ENCODE data around the gene GPRC5B.

Gene GPRC5B

DNA sequence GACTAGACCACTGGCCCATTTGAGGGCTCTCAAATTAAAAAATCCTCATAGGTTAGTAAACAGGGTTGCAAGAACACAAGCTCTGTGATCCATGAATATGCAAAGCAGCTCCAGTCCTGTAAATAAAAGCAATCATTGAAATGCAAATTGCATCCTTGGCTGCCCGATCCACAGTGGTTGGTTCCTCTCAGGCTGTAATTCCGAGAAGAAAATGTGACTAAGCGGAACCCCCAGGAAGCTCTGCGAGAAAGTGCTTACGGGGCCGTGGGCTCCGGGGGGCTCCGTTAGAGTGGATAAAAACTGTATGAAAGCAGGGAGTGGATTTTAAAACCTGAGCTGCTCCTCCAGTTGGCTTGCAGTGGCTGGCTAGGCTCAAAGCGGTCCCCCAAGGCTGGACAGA, 2.5 kb downstream of the GPRC5B start:
- no peak overlapping the region for H3K4me3 ChIP-seq (ENCODE audit: control insufficient read depth, low read depth, low read length)
- DNase-seq (ENCODE audit: low read depth), result no peak
- TF ChIP-seq, protein P1, sequence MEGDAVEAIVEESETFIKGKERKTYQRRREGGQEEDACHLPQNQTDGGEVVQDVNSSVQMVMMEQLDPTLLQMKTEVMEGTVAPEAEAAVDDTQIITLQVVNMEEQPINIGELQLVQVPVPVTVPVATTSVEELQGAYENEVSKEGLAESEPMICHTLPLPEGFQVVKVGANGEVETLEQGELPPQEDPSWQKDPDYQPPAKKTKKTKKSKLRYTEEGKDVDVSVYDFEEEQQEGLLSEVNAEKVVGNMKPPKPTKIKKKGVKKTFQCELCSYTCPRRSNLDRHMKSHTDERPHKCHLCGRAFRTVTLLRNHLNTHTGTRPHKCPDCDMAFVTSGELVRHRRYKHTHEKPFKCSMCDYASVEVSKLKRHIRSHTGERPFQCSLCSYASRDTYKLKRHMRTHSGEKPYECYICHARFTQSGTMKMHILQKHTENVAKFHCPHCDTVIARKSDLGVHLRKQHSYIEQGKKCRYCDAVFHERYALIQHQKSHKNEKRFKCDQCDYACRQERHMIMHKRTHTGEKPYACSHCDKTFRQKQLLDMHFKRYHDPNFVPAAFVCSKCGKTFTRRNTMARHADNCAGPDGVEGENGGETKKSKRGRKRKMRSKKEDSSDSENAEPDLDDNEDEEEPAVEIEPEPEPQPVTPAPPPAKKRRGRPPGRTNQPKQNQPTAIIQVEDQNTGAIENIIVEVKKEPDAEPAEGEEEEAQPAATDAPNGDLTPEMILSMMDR (IDR thresholded peaks at IDR 0.05; ENCODE audit: control insufficient read depth, insufficient read depth, low read depth, low read length, missing control alignments), result no peak

DNA sequence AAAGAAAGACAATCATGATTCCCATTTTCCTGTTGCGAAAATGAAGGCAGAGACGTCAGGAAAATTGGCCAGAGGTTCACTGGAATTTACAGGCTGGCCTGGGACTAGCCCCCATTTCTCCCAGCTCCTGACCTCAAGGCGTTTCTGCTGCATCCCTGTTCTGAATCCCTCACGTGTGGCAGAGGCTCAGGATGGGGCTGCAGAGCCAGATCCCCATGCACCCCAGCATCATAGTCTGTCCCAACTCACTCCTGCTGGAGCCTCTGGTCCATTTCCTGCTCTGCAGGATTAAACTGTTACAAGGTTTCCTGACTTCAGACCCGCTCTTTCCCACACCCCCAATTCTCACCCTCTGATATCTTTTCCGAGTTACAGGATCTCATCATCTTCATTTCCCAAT, 2.9 kb downstream of the GPRC5B start:
- H3K4me3 ChIP-seq (ENCODE audit: control insufficient read depth, low read depth, low read length), result no peak overlapping the region
- DNase-seq (ENCODE audit: low read depth), result no peak
- TF ChIP-seq, protein P1 (IDR thresholded peaks at IDR 0.05; ENCODE audit: control insufficient read depth, insufficient read depth, low read depth, low read length, missing control alignments), result no peak

DNA sequence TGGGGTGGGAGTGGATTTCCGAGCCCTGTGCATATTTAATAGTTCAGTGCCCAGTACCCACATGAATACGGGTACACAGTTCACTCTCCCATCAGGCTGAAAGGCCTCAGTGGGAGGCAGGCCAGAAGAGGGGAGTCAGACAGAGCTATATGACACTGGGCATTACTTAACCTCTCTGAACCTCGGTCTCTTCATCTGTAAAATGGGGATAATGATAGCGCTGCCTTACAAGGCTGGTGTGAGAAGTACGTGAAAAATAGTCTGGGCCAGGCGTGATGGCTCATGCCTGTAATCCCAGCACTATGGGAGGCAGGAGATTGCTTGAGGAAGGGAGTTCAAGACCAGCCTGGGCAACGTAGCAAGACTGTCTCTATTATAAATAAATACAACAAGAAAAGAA, 3.6 kb downstream of the GPRC5B start:
- no peak overlapping the region for H3K4me3 ChIP-seq (ENCODE audit: control insufficient read depth, low read depth, low read length)
- TF ChIP-seq, protein P1 (IDR thresholded peaks at IDR 0.05; ENCODE audit: control insufficient read depth, insufficient read depth, low read depth, low read length, missing control alignments), result no peak
- no peak for DNase-seq (ENCODE audit: low read depth)

DNA sequence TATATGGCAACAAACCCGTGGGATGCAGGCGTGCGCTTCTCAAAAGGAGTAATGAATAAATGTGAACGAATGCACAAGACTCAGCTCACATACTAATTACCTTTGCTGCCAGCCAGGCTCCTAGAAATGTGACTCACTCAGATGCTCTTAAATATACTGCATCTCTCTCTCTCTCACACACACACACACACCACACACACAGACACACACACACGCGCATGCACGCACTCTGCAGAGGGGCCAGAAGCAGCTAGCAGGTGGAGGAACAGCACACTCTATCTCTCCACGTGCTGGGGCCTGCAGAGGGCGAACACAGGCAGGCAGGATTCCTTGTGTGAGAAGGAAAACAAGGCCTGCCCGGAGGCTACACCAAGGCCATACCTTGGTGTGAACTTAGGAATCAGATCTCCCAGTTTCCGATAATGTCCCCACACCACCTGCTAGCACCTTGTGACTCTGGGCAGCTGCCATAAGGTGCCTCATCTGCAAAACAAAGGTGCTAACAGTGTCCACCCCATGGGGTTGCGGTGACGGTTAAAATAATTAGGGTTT, 5.3 kb downstream of the GPRC5B start:
- no peak overlapping the region for H3K4me3 ChIP-seq (ENCODE audit: control insufficient read depth, low read depth, low read length)
- TF ChIP-seq, protein P1 (IDR thresholded peaks at IDR 0.05; ENCODE audit: control insufficient read depth, insufficient read depth, low read depth, low read length, missing control alignments), result no peak
- no peak for DNase-seq (ENCODE audit: low read depth)

DNA sequence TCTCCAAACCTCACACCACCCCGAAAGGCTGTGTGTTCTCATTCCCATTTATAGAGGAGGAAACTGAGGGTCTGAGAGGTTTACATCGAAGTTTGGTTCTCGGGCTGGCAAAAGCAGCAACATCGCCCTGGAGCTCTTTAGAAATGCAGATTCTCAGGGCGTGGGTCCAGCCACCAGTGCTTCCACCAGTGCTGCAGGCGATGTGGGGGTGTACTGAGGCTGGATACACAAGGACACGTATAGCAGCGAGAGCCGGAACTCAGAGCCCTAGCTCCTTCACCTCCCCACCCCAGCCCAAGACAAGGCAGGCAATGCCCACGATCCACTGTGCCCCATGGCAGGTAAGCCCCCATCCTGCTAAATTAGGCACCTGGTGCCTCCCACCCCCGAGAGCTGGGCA, 5.9 kb downstream of the GPRC5B start:
- no peak for DNase-seq (ENCODE audit: low read depth)

DNA sequence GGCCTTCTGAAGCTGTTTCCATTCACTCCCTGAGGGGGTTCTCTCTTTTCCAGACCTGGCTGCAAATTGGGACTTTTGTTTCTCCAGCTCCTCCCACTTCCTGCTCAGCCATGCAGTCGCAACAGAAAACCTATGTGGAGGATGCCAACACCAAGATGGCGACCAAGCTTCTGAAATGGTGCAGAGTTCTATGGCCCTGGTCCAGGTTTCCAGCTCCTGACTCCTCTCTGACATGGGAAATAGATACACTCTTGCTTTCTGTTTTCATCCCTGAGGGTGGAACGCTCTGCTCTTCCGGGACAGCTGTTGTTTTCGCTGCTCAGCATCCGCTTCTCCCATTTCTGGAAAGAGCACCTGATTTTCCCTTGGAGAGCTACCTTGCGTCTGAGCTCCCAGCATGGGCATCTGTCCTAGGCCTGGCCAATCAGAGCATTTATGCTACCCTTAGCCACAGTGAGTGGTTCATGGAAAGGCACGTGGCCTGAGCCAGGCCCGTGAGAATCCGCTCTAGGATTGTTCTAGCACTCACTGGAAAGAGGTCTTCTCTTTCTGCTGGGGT, 8.1 kb downstream of the GPRC5B start:
- no peak overlapping the region for H3K4me3 ChIP-seq (ENCODE audit: control insufficient read depth, low read depth, low read length)
- no peak for DNase-seq (ENCODE audit: low read depth)
- TF ChIP-seq, protein P1 (IDR thresholded peaks at IDR 0.05; ENCODE audit: control insufficient read depth, insufficient read depth, low read depth, low read length, missing control alignments), result no peak

More for the DNA sequence above, 5.9 kb downstream of the GPRC5B start:
- TF ChIP-seq, protein P1 (IDR thresholded peaks at IDR 0.05; ENCODE audit: control insufficient read depth, insufficient read depth, low read depth, low read length, missing control alignments), result no peak
- no peak overlapping the region for H3K4me3 ChIP-seq (ENCODE audit: control insufficient read depth, low read depth, low read length)
